Left kidney (tissue), 2 donors: ENCODE measurements around the gene ZC3H18. TPM values are rescaled to one million over a fixed set of nuclear protein-coding genes. Genes with fewer than 3 reads are reported as not detected.

Experiments used
- DNase-seq: peaks from one replicate; pipeline ENCODE4 v3.0.0-alpha.2; 2013
- polyA plus RNA-seq: library from polyadenylated mRNA; unstranded; fragments of 120-200 nt; gene quantifications from one replicate; pipeline ENCODE4 v1.2.1, GENCODE V29; 2013; ENCODE audit not compliant: insufficient read length

The ZC3H18 gene
- polyA plus RNA-seq, 1 donor, result 35.8 TPM

DNA sequence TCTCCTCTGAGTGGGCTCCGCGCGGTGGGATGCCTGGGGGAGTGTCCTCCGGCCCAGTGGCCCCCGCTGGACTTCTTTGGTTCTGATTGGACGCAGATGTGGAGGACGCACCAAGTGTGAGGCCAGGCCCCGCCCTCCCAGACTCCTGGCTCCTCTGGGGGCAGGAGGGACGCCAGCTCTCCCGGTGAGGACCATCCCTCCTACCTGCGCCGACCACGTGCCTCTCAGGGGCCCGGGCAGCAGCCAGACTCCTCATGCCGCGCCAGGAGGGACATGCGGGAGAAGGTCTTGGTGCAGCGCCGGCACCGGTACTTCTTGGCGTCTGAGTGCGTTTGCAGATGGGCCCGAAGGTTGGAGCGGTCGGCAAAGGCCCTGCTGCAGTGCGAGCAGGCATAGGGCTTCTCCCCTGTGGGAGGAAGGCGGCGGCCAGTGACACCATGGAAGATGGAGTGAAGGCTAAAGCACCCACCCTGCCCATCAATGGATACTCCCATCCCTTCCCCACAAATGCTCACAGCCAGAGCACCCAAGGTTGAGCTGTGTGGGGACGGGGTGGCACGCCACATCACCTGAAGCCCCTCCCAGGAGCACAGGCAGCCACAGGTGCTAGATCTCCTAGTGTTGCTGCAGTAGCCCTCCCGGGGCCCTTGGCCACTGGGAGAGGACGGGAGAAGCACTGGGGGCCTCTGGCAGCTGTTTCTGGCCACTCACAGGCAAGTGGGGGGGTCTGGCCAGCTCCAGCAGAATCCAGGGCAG is 108.2 kb downstream of the ZC3H18 start:
- DNase-seq, result no peak

DNA sequence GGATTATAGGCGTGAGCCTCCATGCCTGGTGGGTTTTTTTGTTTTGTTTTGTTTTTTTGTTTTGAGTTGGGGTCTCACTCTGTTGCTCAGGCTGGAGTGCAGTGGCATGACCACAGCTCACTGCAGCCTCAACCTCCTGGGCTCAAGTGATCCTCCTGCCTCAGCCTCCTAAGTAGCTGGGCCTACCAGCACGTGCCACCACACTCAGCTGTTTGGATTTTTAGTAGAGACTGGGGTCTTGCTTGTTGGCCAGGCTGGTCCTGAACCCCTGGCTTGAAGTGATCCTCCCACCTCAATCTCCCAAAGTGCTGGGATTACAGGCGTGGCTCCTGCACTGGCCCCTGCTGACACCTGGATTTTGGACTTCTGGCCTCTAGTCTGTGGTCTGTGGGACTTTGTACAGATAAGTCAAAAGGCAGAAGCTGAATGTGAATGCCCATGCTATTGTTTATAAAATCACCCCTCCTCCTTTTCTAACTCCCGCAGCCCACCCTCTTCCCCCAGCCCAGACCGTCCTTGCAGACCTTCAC is 110.4 kb downstream of the ZC3H18 start:
- DNase-seq, result no peak

DNA sequence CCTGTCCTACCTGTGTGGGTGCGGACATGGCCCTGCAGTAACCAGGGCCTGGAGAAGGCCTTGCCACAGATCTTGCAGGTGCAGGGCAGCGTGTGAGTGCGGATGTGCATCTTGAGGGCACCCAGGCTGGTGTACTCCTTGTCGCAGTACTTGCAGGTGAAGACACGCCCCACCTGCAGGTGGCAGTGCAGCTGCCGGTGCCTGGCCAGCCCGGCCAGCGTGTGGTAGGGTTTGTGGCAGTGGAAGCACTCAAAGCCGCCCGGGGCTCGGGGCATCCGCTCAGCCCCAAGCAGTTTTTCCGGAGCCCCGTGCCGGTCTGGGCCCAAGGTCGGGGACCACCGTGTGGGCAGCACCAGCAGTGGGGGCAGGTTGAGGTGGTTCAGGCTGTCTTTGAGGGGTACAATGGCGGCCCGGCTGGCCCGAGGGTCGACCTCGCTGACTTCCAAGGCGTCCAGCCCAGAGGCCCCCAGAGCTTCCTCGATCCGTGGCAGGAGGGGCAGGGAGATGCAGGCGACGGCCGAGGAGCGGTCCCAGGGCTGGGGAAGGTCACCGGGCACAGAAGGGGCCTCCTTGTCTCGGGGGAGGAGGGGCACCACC is 111.0 kb downstream of the ZC3H18 start:
- no peak for DNase-seq

Other genes starting within 250 kb of the ZC3H18 start
- 1.2 TPM for gene ZNF469, start 187.4 kb upstream of the ZC3H18 start, polyA plus RNA-seq
- 3.6 TPM for gene ZFPM1, start 117.1 kb upstream of the ZC3H18 start, polyA plus RNA-seq
- 0.13 TPM for gene IL17C, start 68.2 kb downstream of the ZC3H18 start, polyA plus RNA-seq
- gene CYBA, start 80.7 kb downstream of the ZC3H18 start, polyA plus RNA-seq, result 84.5 TPM
- 24.5 TPM for gene MVD, start 92.7 kb downstream of the ZC3H18 start, polyA plus RNA-seq
- 0.58 TPM for gene SNAI3, start 116.1 kb downstream of the ZC3H18 start, polyA plus RNA-seq
- 15.3 TPM for gene RNF166, start 136.0 kb downstream of the ZC3H18 start, polyA plus RNA-seq
- 8.2 TPM for gene CTU2, start 136.1 kb downstream of the ZC3H18 start, polyA plus RNA-seq
- 31.9 TPM for gene PIEZO1, start 214.8 kb downstream of the ZC3H18 start, polyA plus RNA-seq
- gene CDT1, start 233.4 kb downstream of the ZC3H18 start, polyA plus RNA-seq, result 13.3 TPM
- gene APRT, start 241.5 kb downstream of the ZC3H18 start, polyA plus RNA-seq, result 72.3 TPM